ENCODE measurements around the gene KIAA0319L. TPM values are rescaled to one million over a fixed set of nuclear protein-coding genes. Genes with fewer than 3 reads are reported as not detected.
A peak's percentile ranks its signal among the peaks of the same experiment; 100 is the strongest.

Gene KIAA0319L
- total and polyA plus RNA-seq, 4 donors, result 27.0 to 107 (median 27.9) TPM

DNA sequence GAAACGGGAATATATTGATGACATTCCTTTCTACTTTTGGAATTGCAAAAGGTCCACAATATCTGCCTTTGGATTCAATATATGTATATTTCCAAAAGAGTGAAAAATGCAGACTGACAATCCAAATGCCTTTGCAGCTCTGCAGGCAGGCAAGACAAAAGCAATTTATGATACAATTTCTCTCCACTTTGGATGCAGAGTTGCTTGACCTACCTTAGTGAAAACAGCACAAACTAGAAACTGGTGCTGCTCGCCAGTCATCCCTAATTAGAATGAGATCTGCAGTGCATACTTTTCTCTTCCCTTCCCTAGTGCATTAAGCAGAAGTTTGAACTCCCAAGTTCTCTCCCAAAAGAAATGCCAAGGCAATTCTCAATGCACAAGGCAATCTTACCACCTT lies 56.8 kb downstream of the KIAA0319L start:
- no peaks in the 10 kb centered on the region for H3K4me1 ChIP-seq (ENCODE audit: control insufficient read depth in 4 of 4, insufficient read depth in 4 of 4, low read length in 3 of 4)
- no peaks in the 10 kb centered on the region for H3K9me3 ChIP-seq (ENCODE audit: control insufficient read depth in 4 of 4, low read length in 3 of 4)
- 80% methylated on average over 2 of the region's 2 CpGs for WGBS
- no peak overlapping the region for H3K9ac ChIP-seq (ENCODE audit: low read depth in 1 of 2, low read length in 2 of 2)
- no peak overlapping the region for H3K4me3 ChIP-seq (ENCODE audit: low read depth in 1 of 3, low read length in 3 of 3)
- peaks cover 0 to 2% (median under 1%) of the 10 kb centered on the region in 4 donors for H3K36me3 ChIP-seq (ENCODE audit: control insufficient read depth in 4 of 4, insufficient read depth in 3 of 4, low read depth in 1 of 4, low read length in 3 of 4)
- no peaks in the 10 kb centered on the region for H3K27me3 ChIP-seq (ENCODE audit: control insufficient read depth in 4 of 4, insufficient read depth in 4 of 4, low read length in 3 of 4)
- TF ChIP-seq, protein P1, sequence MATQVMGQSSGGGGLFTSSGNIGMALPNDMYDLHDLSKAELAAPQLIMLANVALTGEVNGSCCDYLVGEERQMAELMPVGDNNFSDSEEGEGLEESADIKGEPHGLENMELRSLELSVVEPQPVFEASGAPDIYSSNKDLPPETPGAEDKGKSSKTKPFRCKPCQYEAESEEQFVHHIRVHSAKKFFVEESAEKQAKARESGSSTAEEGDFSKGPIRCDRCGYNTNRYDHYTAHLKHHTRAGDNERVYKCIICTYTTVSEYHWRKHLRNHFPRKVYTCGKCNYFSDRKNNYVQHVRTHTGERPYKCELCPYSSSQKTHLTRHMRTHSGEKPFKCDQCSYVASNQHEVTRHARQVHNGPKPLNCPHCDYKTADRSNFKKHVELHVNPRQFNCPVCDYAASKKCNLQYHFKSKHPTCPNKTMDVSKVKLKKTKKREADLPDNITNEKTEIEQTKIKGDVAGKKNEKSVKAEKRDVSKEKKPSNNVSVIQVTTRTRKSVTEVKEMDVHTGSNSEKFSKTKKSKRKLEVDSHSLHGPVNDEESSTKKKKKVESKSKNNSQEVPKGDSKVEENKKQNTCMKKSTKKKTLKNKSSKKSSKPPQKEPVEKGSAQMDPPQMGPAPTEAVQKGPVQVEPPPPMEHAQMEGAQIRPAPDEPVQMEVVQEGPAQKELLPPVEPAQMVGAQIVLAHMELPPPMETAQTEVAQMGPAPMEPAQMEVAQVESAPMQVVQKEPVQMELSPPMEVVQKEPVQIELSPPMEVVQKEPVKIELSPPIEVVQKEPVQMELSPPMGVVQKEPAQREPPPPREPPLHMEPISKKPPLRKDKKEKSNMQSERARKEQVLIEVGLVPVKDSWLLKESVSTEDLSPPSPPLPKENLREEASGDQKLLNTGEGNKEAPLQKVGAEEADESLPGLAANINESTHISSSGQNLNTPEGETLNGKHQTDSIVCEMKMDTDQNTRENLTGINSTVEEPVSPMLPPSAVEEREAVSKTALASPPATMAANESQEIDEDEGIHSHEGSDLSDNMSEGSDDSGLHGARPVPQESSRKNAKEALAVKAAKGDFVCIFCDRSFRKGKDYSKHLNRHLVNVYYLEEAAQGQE (IDR thresholded peaks at IDR 0.05), result no peak
- TF ChIP-seq FOXA1 (IDR thresholded peaks at IDR 0.05), result no peak
- TF ChIP-seq FOXA2 (IDR thresholded peaks at IDR 0.05), result no peak
- TF ChIP-seq TAF1 (conservative IDR thresholded peaks at IDR 0.05), result no peak
- TF ChIP-seq, protein P2, sequence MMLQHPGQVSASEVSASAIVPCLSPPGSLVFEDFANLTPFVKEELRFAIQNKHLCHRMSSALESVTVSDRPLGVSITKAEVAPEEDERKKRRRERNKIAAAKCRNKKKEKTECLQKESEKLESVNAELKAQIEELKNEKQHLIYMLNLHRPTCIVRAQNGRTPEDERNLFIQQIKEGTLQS (IDR thresholded peaks at IDR 0.05), result no peak
- TF ChIP-seq, protein P3, sequence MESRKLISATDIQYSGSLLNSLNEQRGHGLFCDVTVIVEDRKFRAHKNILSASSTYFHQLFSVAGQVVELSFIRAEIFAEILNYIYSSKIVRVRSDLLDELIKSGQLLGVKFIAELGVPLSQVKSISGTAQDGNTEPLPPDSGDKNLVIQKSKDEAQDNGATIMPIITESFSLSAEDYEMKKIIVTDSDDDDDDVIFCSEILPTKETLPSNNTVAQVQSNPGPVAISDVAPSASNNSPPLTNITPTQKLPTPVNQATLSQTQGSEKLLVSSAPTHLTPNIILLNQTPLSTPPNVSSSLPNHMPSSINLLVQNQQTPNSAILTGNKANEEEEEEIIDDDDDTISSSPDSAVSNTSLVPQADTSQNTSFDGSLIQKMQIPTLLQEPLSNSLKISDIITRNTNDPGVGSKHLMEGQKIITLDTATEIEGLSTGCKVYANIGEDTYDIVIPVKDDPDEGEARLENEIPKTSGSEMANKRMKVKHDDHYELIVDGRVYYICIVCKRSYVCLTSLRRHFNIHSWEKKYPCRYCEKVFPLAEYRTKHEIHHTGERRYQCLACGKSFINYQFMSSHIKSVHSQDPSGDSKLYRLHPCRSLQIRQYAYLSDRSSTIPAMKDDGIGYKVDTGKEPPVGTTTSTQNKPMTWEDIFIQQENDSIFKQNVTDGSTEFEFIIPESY (IDR thresholded peaks at IDR 0.05), result no peak
- TF ChIP-seq, protein P4, sequence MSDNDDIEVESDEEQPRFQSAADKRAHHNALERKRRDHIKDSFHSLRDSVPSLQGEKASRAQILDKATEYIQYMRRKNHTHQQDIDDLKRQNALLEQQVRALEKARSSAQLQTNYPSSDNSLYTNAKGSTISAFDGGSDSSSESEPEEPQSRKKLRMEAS (IDR thresholded peaks at IDR 0.05), result no peak
- no peak for TF ChIP-seq YY1 (IDR thresholded peaks at IDR 0.05)
- TF ChIP-seq NR2F2 (IDR thresholded peaks at IDR 0.05), result no peak
- TF ChIP-seq HNF4G (IDR thresholded peaks at IDR 0.05), result no peak
- TF ChIP-seq JUND (IDR thresholded peaks at IDR 0.05), result no peak
- TF ChIP-seq RAD21 (IDR thresholded peaks at IDR 0.05), result no peak
- TF ChIP-seq GABPA (IDR thresholded peaks at IDR 0.05 in 1 of 2, conservative IDR thresholded peaks at IDR 0.05 in 1 of 2), result no peak
- no peak for TF ChIP-seq SP1 (IDR thresholded peaks at IDR 0.05)
- no peak for TF ChIP-seq EGR1 (IDR thresholded peaks at IDR 0.05; ENCODE audit: low read depth in 2 of 2)
- TF ChIP-seq, protein P5, sequence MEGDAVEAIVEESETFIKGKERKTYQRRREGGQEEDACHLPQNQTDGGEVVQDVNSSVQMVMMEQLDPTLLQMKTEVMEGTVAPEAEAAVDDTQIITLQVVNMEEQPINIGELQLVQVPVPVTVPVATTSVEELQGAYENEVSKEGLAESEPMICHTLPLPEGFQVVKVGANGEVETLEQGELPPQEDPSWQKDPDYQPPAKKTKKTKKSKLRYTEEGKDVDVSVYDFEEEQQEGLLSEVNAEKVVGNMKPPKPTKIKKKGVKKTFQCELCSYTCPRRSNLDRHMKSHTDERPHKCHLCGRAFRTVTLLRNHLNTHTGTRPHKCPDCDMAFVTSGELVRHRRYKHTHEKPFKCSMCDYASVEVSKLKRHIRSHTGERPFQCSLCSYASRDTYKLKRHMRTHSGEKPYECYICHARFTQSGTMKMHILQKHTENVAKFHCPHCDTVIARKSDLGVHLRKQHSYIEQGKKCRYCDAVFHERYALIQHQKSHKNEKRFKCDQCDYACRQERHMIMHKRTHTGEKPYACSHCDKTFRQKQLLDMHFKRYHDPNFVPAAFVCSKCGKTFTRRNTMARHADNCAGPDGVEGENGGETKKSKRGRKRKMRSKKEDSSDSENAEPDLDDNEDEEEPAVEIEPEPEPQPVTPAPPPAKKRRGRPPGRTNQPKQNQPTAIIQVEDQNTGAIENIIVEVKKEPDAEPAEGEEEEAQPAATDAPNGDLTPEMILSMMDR (IDR thresholded peaks at IDR 0.05; ENCODE audit: low read depth, low read length, missing input control), result no peak
- DNase-seq (ENCODE audit: low spot score), result no peak
- no peak overlapping the region for H3K27ac ChIP-seq (ENCODE audit: low read depth in 1 of 2, low read length in 2 of 2)

DNA sequence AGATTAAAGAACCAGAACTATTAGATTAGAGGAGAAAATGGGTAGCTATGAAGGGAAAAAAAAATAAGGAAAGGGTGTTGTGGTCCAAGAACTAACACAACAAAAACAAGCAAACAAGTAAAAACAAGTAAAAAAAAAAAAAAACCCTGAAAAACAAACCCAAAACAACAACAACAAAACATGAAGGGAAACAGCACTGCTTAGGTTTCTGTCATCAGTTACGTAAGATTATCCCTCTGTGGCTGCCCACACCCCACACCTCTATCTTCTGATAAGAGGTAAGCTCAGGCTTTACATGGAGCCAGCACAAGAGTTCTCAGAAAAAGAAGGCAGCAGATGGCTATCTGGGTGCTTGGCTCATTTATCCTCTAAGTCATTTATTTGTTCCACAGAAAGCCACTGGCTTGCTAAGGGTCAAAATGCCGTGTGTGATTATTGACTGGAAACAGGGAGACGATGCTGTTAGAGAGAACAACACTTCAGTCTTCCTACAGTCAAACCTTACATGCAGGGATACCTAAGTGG lies 57.5 kb downstream of the KIAA0319L start:
- Histone ChIP-seq H3K9ac (ENCODE audit: low read depth in 1 of 2, low read length in 2 of 2) (no peak overlapping the region), H3K4me1 (ENCODE audit: control insufficient read depth in 4 of 4, insufficient read depth in 4 of 4, low read length in 3 of 4) (no peaks in the 10 kb centered on the region), H3K4me3 (ENCODE audit: low read depth in 1 of 3, low read length in 3 of 3) (no peak overlapping the region), H3K36me3 (ENCODE audit: control insufficient read depth in 4 of 4, insufficient read depth in 3 of 4, low read depth in 1 of 4, low read length in 3 of 4) (peaks cover 0 to 4% (median 0%) of the 10 kb centered on the region in 4 donors), H3K9me3 (ENCODE audit: control insufficient read depth in 4 of 4, low read length in 3 of 4) (no peaks in the 10 kb centered on the region), H3K27me3 (ENCODE audit: control insufficient read depth in 4 of 4, insufficient read depth in 4 of 4, low read length in 3 of 4) (no peaks in the 10 kb centered on the region), H3K27ac (ENCODE audit: low read depth in 1 of 2, low read length in 2 of 2) (no peak overlapping the region)
- DNase-seq (ENCODE audit: low spot score), result peak; percentile 38
- 53% methylated on average over 3 of the region's 3 CpGs for WGBS
- no peak for TF ChIP-seq HNF4G (IDR thresholded peaks at IDR 0.05)
- TF ChIP-seq RXRA (IDR thresholded peaks at IDR 0.05), result no peak
- no peak for TF ChIP-seq RAD21 (IDR thresholded peaks at IDR 0.05)
- no peak for TF ChIP-seq GABPA (IDR thresholded peaks at IDR 0.05 in 1 of 2, conservative IDR thresholded peaks at IDR 0.05 in 1 of 2)
- TF ChIP-seq, protein P2 (IDR thresholded peaks at IDR 0.05), result no peak
- TF ChIP-seq, protein P3 (IDR thresholded peaks at IDR 0.05), result no peak
- no peak for TF ChIP-seq HNF4A (conservative IDR thresholded peaks at IDR 0.05)
- TF ChIP-seq, protein P1 (IDR thresholded peaks at IDR 0.05), result no peak
- no peak for TF ChIP-seq JUND (IDR thresholded peaks at IDR 0.05)

Measured in liver (tissue), 9 donors.